ENCODE measurements around the gene RXFP1.

- TF ChIP-seq CTCF (IDR thresholded peaks at IDR 0.05; ENCODE audit: low read depth, low read length) (no peak), EZH2phosphoT487 (IDR thresholded peaks at IDR 0.05; ENCODE audit: low read depth) (no peak)
Observed at GRCh38 chr4:158543191-158543590, 21.5 kb downstream of the RXFP1 start.
